HG02973 (cell line): ENCODE data around the gene ITM2C.

ENCODE experiments used
- ATAC-seq: cut with Tn5 transposase; IDR thresholded peaks from one replicate; pipeline ENCODE4 v1.9.1; 2021; ENCODE audit warnings: moderate library complexity; ENCODE audit not compliant: unreplicated experiment

Gene ITM2C

GRCh38 chr2:230924092-230924469 lies 59.3 kb downstream of the ITM2C start:
- no peak for ATAC-seq

- ATAC-seq, result peak; percentile 36
Measured at GRCh38 chr2:230924470-230925341, 60.0 kb downstream of the ITM2C start, which contains the start of gene GPR55. TSS of gene GPR55 (minus strand) at chr2:230925242. CDS start at chr2:230910962, 14,280 bp downstream.

- peak; percentile 22 for ATAC-seq
Measured at GRCh38 chr2:230925443-230925878, 60.7 kb downstream of the ITM2C start.

- ATAC-seq, result peak; percentile 43
Measured at GRCh38 chr2:230925879-230926765, 61.4 kb downstream of the ITM2C start.

- no peak for ATAC-seq
Measured at GRCh38 chr2:230927711-230928341, 63.1 kb downstream of the ITM2C start.
